Stimulated activated CD8-positive, alpha-beta memory T cell treated with anti-CD3 and anti-CD28 coated beads, Interleukin-2, amount 100 ng/mL, for 1 hour (primary cell): ENCODE results near the gene KIAA1191.
A peak's percentile ranks its signal among the peaks of the same experiment; 100 is the strongest.

ENCODE experiments used
- DNase-seq, 2 donors: peaks; one replicate each; pipeline ENCODE4 v3.0.0-alpha.2; 2020; ENCODE audit warnings: low read depth in 2 of 2

Gene KIAA1191

GRCh38 chr5:176389135-176390123, 27.9 kb upstream of the KIAA1191 start:
- DNase-seq: no peak

DNA sequence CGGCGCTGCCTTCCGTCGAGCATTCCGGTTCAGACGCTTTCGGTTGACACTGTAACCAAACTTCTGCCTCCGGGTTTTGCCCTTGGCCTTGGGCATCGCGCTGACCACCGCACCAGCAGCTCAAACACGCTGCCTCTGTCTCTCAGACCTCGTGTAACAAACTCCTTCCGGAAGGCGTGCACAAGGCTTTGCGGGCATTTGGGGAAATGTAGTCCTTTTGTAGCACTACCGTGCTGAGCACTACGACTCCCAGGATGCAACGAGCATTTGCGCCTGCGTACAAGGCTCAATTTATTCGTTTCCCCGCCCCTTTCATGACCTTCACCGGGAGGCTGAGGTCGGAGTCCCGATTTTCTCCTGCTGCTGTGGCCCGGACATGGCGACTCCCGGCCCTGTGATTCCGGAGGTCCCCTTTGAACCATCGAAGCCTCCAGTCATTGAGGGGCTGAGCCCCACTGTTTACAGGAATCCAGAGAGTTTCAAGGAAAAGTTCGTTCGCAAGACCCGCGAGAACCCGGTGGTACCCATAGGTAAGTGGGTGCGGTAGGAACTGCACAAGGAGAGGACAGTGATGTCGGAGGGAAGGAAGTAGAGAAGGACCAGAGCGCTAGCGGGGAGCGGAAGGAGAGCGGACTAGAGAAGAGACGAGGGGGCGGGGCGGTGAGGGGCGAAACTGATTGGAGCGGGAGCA, 27.0 kb upstream of the KIAA1191 start, which contains the start of the genes HIGD2A and NOP16:
Gene HIGD2A (plus strand): TSS at position 308 of the 691 bp plus-strand sequence. CDS start 69 bp downstream, at position 377.
Gene NOP16 (minus strand): TSS at position 155 of the 691 bp plus-strand sequence. CDS start 59 bp downstream, at position 96.
- peak; percentile 95 to 99 for DNase-seq

DNA sequence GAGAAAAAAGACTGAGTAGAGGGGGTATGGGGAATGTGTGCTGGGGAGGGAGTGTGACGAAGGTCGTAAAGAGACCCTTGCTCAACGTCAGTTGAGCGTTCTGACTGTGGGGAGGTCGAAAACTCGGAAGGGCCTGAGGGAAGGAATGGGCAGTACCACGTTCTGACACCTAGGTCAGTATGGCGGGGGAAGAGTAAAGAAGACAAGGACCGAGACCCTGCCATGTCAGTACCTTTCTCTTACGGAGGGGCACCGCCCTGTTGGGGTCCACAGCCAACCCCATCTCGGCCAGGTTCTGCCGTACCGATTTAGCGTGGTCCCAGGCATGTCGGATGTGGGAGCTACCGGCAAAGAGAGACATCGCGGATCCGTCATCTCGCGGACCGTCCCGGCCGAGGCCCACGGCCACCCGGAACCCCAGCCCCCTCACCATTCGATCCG, 26.5 kb upstream of the KIAA1191 start:
- no peak for DNase-seq

GRCh38 chr5:176387384-176387925, 25.9 kb upstream of the KIAA1191 start:
- DNase-seq: no peak

DNA sequence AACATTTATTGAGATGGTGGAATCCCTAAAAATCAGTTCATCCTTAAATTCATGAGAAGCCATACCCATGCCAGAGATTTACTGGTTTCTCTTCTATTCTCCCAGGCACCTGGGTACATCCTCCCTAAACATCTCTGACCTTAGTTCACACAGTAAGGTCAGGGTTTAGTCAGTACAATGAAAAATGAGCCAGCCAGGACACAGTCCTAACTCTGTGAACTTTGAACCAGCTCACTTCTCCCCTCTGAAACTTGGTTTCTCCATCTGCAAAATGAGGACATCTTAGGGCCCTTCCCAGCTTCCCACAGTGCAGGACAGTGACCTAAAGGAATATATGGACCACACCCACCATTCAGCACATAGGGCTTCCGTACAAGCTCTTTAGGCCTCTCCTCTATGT, 24.9 kb upstream of the KIAA1191 start:
- no peak for DNase-seq

DNA sequence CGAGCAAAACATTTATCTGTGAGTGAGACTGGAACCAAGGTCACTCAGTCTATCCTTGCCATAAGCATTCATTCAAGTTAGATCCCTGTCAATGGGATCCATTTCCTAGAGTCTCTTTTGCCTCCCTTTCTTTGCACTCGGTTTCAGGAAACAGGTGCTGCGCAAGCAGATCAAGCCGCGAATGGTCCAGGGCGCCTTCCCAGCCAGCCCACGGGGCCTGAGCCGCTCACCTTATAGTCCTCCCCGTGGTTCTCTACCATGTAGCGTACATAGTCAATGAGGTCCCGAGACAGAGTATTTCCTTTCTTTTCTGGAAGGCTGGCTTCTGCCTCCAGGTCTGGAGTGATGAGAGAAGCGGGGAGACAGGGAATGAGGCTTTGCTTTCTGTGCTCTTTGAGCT, 23.4 kb upstream of the KIAA1191 start:
- no peak for DNase-seq

GRCh38 chr5:176384366-176384930, 22.9 kb upstream of the KIAA1191 start:
- no peak for DNase-seq

DNA sequence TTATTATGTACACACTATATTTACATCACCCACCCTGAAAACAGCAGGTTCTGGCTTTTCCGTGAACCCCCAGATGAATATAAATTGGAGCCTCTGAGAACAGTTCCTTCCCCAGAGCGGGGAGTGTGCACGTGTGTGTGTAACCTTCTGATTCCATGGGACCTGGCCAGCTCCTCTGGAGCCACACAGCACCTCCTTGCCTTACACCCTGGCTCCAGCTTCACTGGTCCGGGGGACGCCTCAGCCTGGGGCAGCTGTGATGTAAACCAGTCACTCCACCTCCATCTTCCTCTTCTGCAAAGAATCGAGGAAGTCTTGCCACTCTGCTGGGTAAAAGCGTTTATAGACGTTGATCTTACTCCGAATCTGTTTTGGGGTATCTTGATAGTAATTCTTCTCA, 22.4 kb upstream of the KIAA1191 start:
- no peak for DNase-seq

GRCh38 chr5:176383248-176383905, 21.8 kb upstream of the KIAA1191 start:
- no peak for DNase-seq

DNA sequence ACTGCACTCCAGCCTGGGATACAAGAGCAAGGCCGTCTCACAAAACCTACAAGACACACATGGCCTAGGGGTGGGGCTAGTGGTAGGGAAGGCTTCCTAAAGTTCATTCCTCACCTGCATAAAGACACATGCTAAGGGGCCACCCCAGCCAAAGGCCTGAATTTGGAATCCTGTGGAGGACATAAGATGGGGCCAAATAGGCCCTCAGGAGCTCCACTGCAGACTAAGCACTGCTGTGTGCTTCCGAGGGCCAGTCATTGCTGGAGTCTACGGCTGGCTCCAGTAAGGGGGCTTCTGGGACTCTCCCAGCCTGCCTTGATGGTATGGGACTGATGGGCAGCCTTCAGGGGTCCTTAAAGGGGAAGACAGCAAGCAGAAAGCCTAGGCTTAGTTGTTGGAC, 21.2 kb upstream of the KIAA1191 start:
- no peak for DNase-seq

DNA sequence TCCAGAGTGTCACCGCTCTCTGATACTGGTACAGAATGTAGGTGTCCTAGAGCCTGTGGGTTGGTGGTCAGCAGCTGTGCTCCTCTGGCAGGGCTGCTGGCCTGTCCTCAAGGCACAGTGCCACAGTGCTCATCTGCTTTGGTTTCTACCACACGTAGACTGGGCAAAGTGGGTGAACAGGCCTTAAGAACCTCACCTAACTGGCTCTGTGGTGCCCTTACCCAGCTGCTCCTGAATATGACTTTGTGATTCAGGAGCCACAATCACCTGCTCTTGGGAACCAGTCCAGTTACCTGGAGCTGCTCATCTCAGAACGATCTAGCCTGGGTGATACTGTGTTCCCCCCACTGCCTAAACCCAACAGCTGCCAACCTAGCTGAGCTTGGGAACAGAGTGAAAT, 20.4 kb upstream of the KIAA1191 start:
- no peak for DNase-seq

DNA sequence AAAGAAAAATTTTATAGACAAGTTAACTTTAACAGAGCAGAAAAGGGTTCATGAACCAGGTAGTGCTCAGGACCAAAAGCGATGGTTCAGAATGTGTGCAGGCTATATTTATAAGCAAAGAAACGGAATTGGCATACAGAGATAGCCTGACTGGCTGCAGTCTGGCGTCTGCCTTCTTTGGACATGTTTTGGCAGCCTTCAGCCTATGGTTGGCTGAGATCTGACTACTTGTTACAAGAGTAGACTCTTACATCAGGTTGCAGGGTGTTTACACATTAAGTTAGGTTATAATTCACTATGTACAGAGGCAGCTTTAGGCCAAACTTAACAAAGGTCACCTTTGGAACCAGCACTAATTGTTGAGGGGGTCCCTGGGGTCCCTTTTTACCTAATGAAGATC, 19.9 kb upstream of the KIAA1191 start:
- no peak for DNase-seq

DNA sequence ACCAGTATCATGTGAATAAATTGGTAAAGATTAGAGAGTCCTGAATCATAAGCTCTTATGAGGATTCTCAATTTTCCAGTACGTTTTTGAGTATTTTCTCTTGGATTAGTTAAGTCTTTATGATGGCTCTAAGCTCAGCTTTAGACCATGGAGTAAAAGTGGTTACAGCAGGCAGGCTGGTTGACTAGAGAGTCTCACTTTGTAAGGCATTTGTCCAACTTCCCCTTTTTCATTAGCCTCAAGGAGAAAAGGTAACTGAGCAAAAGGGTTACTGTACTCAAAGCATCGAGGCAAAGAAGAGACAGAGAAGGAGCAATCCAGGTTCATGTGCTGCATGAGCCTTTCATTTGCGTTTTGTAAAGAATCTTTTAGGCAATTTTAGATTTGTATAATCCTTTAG, 18.3 kb upstream of the KIAA1191 start:
- no peak for DNase-seq

- no peak for DNase-seq
These were observed 11.7 kb upstream of the KIAA1191 start for GRCh38 chr5:176373100-176373818.

- no peak for DNase-seq
These were observed 10.3 kb upstream of the KIAA1191 start for GRCh38 chr5:176371621-176372539.

- DNase-seq: no peak
These were observed 8.6 kb upstream of the KIAA1191 start for GRCh38 chr5:176369934-176370711.

DNA sequence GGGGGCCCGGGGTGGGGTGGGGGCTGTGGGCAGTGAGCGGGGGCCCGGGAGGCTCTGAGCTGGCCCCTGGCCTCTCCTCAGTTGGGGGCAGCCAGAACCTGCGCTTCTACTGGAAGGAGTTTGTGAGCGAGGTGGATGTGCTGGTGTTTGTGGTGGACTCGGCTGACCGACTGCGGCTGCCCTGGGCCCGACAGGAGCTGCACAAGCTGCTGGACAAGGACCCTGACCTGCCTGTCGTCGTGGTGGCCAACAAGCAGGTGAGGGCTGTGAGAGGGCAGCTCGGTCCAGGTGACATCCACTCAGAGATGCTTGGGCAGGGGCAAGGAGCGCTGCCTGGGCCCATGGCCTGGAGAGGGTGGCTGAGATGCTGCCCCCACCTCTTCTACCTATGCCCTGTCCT, 7.2 kb upstream of the KIAA1191 start:
- no peak for DNase-seq

GRCh38 chr5:176366232-176366894, 4.8 kb upstream of the KIAA1191 start:
- no peak for DNase-seq
